Measurements from ENCODE around the gene DPP10.
"Not testable (repeated sequence)": the region's sequence is repeated elsewhere in the genome, so short reads cannot be mapped to it uniquely, and the experiment has no call there.

The DPP10 gene

GRCh38 chr2:114843963-114844362, 401.5 kb downstream of the DPP10 start:
- no peak for DNase-seq

GRCh38 chr2:114857196-114857595, 414.8 kb downstream of the DPP10 start:
- DNase-seq, result no peak

GRCh38 chr2:114859726-114860510, 417.5 kb downstream of the DPP10 start:
- no peak for DNase-seq

GRCh38 chr2:114862243-114862642, 419.8 kb downstream of the DPP10 start:
- no peak for DNase-seq

GRCh38 chr2:114864901-114865300, 422.5 kb downstream of the DPP10 start:
- no peak for DNase-seq

GRCh38 chr2:114880046-114880445, 437.6 kb downstream of the DPP10 start:
- peak in 1 of 2 experiments; percentile 9 for DNase-seq

GRCh38 chr2:114919985-114920384, 477.5 kb downstream of the DPP10 start:
- no peak for DNase-seq

GRCh38 chr2:114922076-114922475, 479.6 kb downstream of the DPP10 start:
- no peak for DNase-seq

GRCh38 chr2:114925296-114926255, 483.1 kb downstream of the DPP10 start:
- no peak for DNase-seq

GRCh38 chr2:114926303-114926702, 483.9 kb downstream of the DPP10 start:
- no peak for DNase-seq

GRCh38 chr2:114929225-114929624, 486.8 kb downstream of the DPP10 start:
- DNase-seq, result no peak

GRCh38 chr2:114933671-114934241, 491.3 kb downstream of the DPP10 start:
- no peak for DNase-seq

- no peak for DNase-seq
These were observed 492.6 kb downstream of the DPP10 start for GRCh38 chr2:114935031-114935430.

GRCh38 chr2:114937366-114937930, 495.0 kb downstream of the DPP10 start:
- DNase-seq, result no peak

- DNase-seq, result no peak
These were observed 498.5 kb downstream of the DPP10 start for GRCh38 chr2:114940785-114941458.

GRCh38 chr2:114949228-114949804, 506.9 kb downstream of the DPP10 start:
- DNase-seq, result no peak

- no peak for DNase-seq
These were observed 517.9 kb downstream of the DPP10 start for GRCh38 chr2:114960389-114960788.

GRCh38 chr2:114962532-114962931, 520.1 kb downstream of the DPP10 start:
- no peak for DNase-seq

- no peak for DNase-seq
These were observed 526.4 kb downstream of the DPP10 start for GRCh38 chr2:114968748-114969400.

GRCh38 chr2:115004321-115004720, 561.9 kb downstream of the DPP10 start:
- DNase-seq, result not testable (repeated sequence)

- no peak for DNase-seq
These were observed 569.3 kb downstream of the DPP10 start for GRCh38 chr2:115011721-115012120.

- not testable (repeated sequence) for DNase-seq
These were observed 579.6 kb downstream of the DPP10 start for GRCh38 chr2:115022013-115022412.

Data from NCI-H2081 (cell line).